HepG2 (cell line): ENCODE measurements around the gene ETS2. TPM values are rescaled to one million over a fixed set of nuclear protein-coding genes. Genes with fewer than 3 reads are reported as not detected.
A peak's percentile ranks its signal among the peaks of the same experiment; 100 is the strongest.

Source experiments
- AHR ChIP-seq: IDR thresholded peaks from 2 replicates; pipeline ENCODE4 v1.6.1; 2018; ENCODE audit warnings: missing genetic modification reagents, missing compliant biosample characterization
- ARNTL ChIP-seq: sonication (generic); formaldehyde crosslinking; IDR thresholded peaks from 2 replicates; pipeline ENCODE4 v1.4.0; 2020; ENCODE audit warnings: mild to moderate bottlenecking, missing genetic modification reagents
- EP300 ChIP-seq, 3 experiments: sonication (generic) in 1 of 3; formaldehyde crosslinking in 1 of 3; IDR thresholded peaks; 2 replicates each; pipeline versions ENCODE4 v1.5.1 to v1.6.1; 2011 to 2020; ENCODE audit warnings: low read depth in 2 of 3, low read length in 2 of 3, borderline replicate concordance in 1 of 3, improper control_type of control experiment in 1 of 3, mild to moderate bottlenecking in 1 of 3, missing genetic modification reagents in 1 of 3, moderate library complexity in 1 of 3
- FOXA3 ChIP-seq: IDR thresholded peaks from 2 replicates; pipeline ENCODE4 v1.6.1; 2016; ENCODE audit warnings: missing genetic modification reagents, missing compliant biosample characterization
- KLF12 ChIP-seq: sonication (generic); formaldehyde crosslinking; IDR thresholded peaks from 2 replicates; pipeline ENCODE4 v1.4.0; 2020; ENCODE audit warnings: missing genetic modification reagents, borderline replicate concordance
- MAFF ChIP-seq: IDR thresholded peaks from 2 replicates; pipeline ENCODE4 v1.6.1; 2011; ENCODE audit warnings: low read depth, low read length, improper control_type of control experiment
- MTF1 ChIP-seq: sonication (generic); formaldehyde crosslinking; IDR thresholded peaks from 2 replicates; pipeline ENCODE4 v1.5.0; 2020; ENCODE audit warnings: missing genetic modification reagents
- SOX6 ChIP-seq, 2 experiments: fragments of 450-650 bp in 1 of 2; sonication (generic) in 1 of 2; formaldehyde crosslinking in 1 of 2; IDR thresholded peaks; 2 replicates each; pipeline versions ENCODE4 v1.4.0 to v1.6.1; 2017 to 2020; ENCODE audit warnings: antibody characterized with exemption in 1 of 2, mild to moderate bottlenecking in 1 of 2, missing genetic modification reagents in 1 of 2
- TGIF2 ChIP-seq: IDR thresholded peaks from 2 replicates; pipeline ENCODE4 v1.6.1; 2016; ENCODE audit warnings: control low read depth, missing compliant biosample characterization
- ZNF207 ChIP-seq: fragments of 450-650 bp; IDR thresholded peaks from 2 replicates; pipeline ENCODE4 v1.6.1; 2016; ENCODE audit warnings: antibody characterized with exemption, borderline replicate concordance
- ZNF224 ChIP-seq: sonication (generic); formaldehyde crosslinking; IDR thresholded peaks from 2 replicates; pipeline ENCODE4 v1.5.0; 2020; ENCODE audit warnings: mild to moderate bottlenecking, missing genetic modification reagents
- ZNF292 ChIP-seq: sonication (generic); formaldehyde crosslinking; IDR thresholded peaks from 2 replicates; pipeline ENCODE4 v1.8.1; 2022; ENCODE audit warnings: mild to moderate bottlenecking, low read depth, missing genetic modification reagents, borderline replicate concordance
- ZNF614 ChIP-seq: IDR thresholded peaks from 2 replicates; pipeline ENCODE4 v1.6.1; 2018; ENCODE audit warnings: missing biosample characterization, missing genetic modification reagents, inconsistent platforms, borderline replicate concordance
- ZSCAN21 ChIP-seq: sonication (generic); formaldehyde crosslinking; IDR thresholded peaks from 2 replicates; pipeline ENCODE4 v1.8.0; 2022; ENCODE audit warnings: mild to moderate bottlenecking, missing genetic modification reagents, moderate library complexity, borderline replicate concordance
- polyA plus RNA-seq, 8 experiments: library from polyadenylated mRNA; depleted of rRNA in 3 of 8; stranded (reverse) in 7 of 8; unstranded in 1 of 8; fragments of >200 nt; fragmentation: Illumina TruSeq in 4 of 8; extraction: Trizol in 4 of 8; gene quantifications; 2 replicates each; pipeline versions ENCODE4 v1.2.1 to v1.2.3, GENCODE V29; 2011 to 2016; ENCODE audit warnings: low read depth in 4 of 8, missing spikeins in 1 of 8, mixed read lengths in 1 of 8; ENCODE audit not compliant: insufficient read depth in 1 of 8
- total RNA-seq, 5 experiments: library from RNA; depleted of rRNA; stranded (reverse); fragments of >200 nt; fragmentation: Illumina TruSeq; extraction: Trizol; gene quantifications; 2 replicates each; pipeline ENCODE4 v1.2.3, GENCODE V29; 2016; ENCODE audit warnings: low read depth in 1 of 5
- TF ChIP-seq, protein P1 (sequence below): sonication (generic); formaldehyde crosslinking; IDR thresholded peaks from 2 replicates; pipeline ENCODE4 v1.9.0; 2021; ENCODE audit warnings: missing genetic modification reagents, borderline replicate concordance
- TF ChIP-seq, protein P2 (sequence below): sonication (generic); formaldehyde crosslinking; IDR thresholded peaks from 2 replicates; pipeline ENCODE4 v1.4.0; 2020; ENCODE audit warnings: missing genetic modification reagents
- TF ChIP-seq, protein P3 (sequence below), 2 experiments: IDR thresholded peaks; 2 replicates each; pipeline ENCODE4 v1.6.1; 2011 to 2012; ENCODE audit warnings: low read length in 2 of 2, borderline replicate concordance in 1 of 2, low read depth in 1 of 2, mild to moderate bottlenecking in 1 of 2, moderate library complexity in 1 of 2
- TF ChIP-seq, protein P4 (sequence below): sonication (generic); formaldehyde crosslinking; IDR thresholded peaks from 2 replicates; pipeline ENCODE4; 2020; ENCODE audit warnings: missing genetic modification reagents, mild to moderate bottlenecking, borderline replicate concordance

The ETS2 gene
- total and polyA plus RNA-seq, 2 of the 13 experiments (the other 11 are each of a cell fraction or from before 2014, with no cell fraction given), result 24.6 to 64.4 TPM

DNA sequence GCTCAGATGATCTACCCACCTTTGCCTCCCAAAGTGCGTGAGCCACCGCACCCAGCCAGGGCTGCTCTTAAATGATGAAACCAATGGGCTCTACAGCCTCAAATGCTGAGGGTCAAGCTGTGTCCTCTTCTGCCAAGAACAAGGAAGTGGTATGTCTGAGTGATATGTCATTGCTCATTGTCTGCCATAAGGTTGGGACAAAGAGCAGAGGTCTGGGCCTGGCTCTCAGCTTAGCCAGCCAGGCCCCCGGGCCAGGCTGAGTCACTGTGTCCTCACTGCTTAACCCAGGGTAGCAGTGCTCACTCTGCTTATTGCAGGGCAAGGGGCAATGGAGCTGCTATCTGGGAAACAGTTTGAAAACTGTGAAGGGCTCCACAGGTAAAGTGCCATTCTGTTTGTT is 8.3 kb upstream of the ETS2 start (continued):
- TF ChIP-seq, protein P1, sequence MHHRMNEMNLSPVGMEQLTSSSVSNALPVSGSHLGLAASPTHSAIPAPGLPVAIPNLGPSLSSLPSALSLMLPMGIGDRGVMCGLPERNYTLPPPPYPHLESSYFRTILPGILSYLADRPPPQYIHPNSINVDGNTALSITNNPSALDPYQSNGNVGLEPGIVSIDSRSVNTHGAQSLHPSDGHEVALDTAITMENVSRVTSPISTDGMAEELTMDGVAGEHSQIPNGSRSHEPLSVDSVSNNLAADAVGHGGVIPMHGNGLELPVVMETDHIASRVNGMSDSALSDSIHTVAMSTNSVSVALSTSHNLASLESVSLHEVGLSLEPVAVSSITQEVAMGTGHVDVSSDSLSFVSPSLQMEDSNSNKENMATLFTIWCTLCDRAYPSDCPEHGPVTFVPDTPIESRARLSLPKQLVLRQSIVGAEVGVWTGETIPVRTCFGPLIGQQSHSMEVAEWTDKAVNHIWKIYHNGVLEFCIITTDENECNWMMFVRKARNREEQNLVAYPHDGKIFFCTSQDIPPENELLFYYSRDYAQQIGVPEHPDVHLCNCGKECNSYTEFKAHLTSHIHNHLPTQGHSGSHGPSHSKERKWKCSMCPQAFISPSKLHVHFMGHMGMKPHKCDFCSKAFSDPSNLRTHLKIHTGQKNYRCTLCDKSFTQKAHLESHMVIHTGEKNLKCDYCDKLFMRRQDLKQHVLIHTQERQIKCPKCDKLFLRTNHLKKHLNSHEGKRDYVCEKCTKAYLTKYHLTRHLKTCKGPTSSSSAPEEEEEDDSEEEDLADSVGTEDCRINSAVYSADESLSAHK, result no peak
- TF ChIP-seq MAFF (peak; percentile 3; the same call in 1 of the 2 replicates), KLF12 (CRISPR knock-in tag) (no peak), TGIF2 (no peak), ARNTL (CRISPR knock-in tag) (no peak), AHR (no peak), ZNF224 (CRISPR knock-in tag) (no peak), MTF1 (no peak), EP300 (IDR thresholded peaks at IDR 0.05; ENCODE audit: low read depth in 2 of 2, low read length in 2 of 2) (0 out of 4 replicates have a peak, but pooled peaks of 1 of the 2 experiments have one; percentile 6), EP300 (CRISPR knock-in tag; IDR thresholded peaks at IDR 0.05; ENCODE audit: borderline replicate concordance) (peak; percentile 46; the same call in 1 of the 2 replicates), ZNF614 (0 out of 2 replicates have a peak, but pooled peaks have one; percentile 38), ZSCAN21 (0 out of 2 replicates have a peak, but pooled peaks have one; percentile 39), FOXA3 (CRISPR knock-in tag) (no peak; the same call in 1 of the 2 replicates), ZNF292 (peak; percentile 73; the same call in 1 of the 2 replicates), ZNF207 (no peak), SOX6 (IDR thresholded peaks at IDR 0.05) (no peak), SOX6 (CRISPR knock-in tag; IDR thresholded peaks at IDR 0.05) (0 out of 2 replicates have a peak, but pooled peaks have one; percentile 12)
- TF ChIP-seq, protein P2, sequence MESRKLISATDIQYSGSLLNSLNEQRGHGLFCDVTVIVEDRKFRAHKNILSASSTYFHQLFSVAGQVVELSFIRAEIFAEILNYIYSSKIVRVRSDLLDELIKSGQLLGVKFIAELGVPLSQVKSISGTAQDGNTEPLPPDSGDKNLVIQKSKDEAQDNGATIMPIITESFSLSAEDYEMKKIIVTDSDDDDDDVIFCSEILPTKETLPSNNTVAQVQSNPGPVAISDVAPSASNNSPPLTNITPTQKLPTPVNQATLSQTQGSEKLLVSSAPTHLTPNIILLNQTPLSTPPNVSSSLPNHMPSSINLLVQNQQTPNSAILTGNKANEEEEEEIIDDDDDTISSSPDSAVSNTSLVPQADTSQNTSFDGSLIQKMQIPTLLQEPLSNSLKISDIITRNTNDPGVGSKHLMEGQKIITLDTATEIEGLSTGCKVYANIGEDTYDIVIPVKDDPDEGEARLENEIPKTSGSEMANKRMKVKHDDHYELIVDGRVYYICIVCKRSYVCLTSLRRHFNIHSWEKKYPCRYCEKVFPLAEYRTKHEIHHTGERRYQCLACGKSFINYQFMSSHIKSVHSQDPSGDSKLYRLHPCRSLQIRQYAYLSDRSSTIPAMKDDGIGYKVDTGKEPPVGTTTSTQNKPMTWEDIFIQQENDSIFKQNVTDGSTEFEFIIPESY, result peak; percentile 67
- TF ChIP-seq, protein P3, sequence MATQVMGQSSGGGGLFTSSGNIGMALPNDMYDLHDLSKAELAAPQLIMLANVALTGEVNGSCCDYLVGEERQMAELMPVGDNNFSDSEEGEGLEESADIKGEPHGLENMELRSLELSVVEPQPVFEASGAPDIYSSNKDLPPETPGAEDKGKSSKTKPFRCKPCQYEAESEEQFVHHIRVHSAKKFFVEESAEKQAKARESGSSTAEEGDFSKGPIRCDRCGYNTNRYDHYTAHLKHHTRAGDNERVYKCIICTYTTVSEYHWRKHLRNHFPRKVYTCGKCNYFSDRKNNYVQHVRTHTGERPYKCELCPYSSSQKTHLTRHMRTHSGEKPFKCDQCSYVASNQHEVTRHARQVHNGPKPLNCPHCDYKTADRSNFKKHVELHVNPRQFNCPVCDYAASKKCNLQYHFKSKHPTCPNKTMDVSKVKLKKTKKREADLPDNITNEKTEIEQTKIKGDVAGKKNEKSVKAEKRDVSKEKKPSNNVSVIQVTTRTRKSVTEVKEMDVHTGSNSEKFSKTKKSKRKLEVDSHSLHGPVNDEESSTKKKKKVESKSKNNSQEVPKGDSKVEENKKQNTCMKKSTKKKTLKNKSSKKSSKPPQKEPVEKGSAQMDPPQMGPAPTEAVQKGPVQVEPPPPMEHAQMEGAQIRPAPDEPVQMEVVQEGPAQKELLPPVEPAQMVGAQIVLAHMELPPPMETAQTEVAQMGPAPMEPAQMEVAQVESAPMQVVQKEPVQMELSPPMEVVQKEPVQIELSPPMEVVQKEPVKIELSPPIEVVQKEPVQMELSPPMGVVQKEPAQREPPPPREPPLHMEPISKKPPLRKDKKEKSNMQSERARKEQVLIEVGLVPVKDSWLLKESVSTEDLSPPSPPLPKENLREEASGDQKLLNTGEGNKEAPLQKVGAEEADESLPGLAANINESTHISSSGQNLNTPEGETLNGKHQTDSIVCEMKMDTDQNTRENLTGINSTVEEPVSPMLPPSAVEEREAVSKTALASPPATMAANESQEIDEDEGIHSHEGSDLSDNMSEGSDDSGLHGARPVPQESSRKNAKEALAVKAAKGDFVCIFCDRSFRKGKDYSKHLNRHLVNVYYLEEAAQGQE (IDR thresholded peaks at IDR 0.05; ENCODE audit: borderline replicate concordance in 1 of 2, low read depth in 1 of 2, low read length in 2 of 2), result no peak
- TF ChIP-seq, protein P4, sequence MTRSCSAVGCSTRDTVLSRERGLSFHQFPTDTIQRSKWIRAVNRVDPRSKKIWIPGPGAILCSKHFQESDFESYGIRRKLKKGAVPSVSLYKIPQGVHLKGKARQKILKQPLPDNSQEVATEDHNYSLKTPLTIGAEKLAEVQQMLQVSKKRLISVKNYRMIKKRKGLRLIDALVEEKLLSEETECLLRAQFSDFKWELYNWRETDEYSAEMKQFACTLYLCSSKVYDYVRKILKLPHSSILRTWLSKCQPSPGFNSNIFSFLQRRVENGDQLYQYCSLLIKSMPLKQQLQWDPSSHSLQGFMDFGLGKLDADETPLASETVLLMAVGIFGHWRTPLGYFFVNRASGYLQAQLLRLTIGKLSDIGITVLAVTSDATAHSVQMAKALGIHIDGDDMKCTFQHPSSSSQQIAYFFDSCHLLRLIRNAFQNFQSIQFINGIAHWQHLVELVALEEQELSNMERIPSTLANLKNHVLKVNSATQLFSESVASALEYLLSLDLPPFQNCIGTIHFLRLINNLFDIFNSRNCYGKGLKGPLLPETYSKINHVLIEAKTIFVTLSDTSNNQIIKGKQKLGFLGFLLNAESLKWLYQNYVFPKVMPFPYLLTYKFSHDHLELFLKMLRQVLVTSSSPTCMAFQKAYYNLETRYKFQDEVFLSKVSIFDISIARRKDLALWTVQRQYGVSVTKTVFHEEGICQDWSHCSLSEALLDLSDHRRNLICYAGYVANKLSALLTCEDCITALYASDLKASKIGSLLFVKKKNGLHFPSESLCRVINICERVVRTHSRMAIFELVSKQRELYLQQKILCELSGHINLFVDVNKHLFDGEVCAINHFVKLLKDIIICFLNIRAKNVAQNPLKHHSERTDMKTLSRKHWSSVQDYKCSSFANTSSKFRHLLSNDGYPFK (CRISPR knock-in tag), result no peak
